Stimulated activated CD8-positive, alpha-beta memory T cell treated with anti-CD3 and anti-CD28 coated beads, Interleukin-7, amount 100 ng/mL, for 1 hour (primary cell): ENCODE data around the gene MYH7.
"Not testable (repeated sequence)": the region's sequence is repeated elsewhere in the genome, so short reads cannot be mapped to it uniquely, and the experiment has no call there.

ENCODE experiments used
- DNase-seq, 2 donors: peaks; one replicate each; pipeline ENCODE4 v3.0.0-alpha.2; 2020; ENCODE audit warnings: low read depth in 2 of 2

The MYH7 gene

GRCh38 chr14:23386266-23386657, 49.2 kb downstream of the MYH7 start:
- not testable (repeated sequence) for DNase-seq

DNA sequence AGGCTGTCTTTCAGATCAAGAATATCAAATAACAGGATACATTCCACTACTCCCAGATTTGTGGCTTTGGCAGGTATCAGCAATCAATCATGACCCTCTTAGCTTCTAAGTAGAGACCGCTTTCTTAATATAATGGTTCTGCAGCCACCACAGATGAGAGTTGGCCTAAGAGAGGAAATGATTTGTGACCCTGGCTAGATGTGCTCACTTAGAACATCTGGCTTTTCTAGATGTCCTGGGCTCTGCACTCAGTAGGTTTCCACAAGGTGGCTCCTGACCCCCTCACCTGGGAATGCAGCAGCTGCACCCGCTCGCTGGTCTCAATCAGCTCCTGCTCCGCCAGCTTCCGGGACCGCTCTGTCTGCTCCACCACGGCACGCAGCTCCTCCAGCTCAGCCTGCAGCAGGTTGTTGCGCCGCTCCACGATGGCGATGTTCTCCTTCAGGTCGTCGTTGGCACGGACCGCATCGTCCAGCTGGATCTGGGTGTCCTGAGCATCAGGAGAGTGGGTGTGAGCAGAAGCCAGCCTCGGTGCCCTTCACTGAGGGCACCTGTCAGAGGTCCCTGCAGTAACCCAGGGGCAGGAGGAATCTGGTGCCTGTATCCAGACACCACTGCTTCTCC, 49.7 kb downstream of the MYH7 start:
- no peak for DNase-seq

- DNase-seq, result no peak
Measured at GRCh38 chr14:23385244-23385641, 50.2 kb downstream of the MYH7 start.

DNA sequence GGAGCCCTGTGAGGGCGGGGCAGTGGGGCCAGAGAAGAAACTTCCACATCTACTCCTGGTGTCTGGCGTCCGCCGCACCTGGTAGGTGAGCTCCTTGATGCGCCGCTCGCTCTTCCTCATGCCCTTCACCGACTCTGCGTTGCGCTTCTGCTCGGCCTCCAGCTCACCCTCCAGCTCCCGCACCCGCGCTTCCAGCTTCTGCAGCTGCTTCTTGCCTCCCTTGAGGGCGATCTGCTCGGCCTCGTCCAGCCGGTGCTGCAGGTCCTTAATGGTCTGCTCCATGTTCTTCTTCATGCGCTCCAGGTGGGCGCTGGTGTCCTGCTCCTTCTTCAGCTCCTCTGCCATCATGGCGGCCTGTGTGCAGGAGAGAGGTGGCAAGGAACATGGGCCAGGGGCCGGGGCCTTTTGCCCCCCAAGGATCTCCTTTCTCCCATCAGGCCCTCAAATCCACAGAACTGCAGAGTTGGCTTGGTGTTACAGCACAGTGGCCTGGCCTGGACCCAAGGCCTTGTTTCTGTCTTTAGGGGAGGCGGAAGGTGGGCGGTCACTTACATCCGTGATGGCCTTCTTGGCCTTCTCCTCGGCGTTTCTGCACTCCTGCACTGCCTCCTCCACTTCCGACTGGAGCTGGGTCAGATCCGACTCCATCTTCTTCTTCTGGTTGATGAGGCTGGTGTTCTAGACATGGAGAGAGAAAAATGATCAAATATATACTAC, 50.9 kb downstream of the MYH7 start:
- DNase-seq, result no peak

GRCh38 chr14:23382731-23383440, 52.6 kb downstream of the MYH7 start:
- DNase-seq, result no peak

DNA sequence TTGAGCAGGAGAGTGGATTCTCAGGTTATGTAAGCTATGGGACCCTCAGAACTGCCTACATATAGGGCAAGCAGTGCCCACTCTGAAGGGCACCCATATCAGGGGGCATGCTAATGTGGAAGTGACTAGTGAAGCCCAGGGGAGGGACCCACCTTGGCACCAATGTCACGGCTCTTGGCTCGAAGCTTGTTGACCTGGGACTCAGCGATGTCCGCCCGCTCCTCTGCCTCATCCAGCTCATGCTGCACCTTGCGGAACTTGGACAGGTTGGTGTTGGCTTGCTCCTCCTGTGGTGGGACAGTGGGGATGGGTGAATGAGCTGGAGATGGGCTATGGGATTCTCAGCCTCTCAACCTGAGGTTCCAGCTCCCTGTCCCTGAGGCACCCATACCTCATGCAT, 53.2 kb downstream of the MYH7 start:
- DNase-seq, result no peak

- no peak for DNase-seq
Measured at GRCh38 chr14:23381871-23382270, 53.6 kb downstream of the MYH7 start.

- DNase-seq, result no peak
Measured at GRCh38 chr14:23380976-23381375, 54.5 kb downstream of the MYH7 start.

- no peak for DNase-seq
Measured at GRCh38 chr14:23380197-23380914, 55.1 kb downstream of the MYH7 start.

DNA sequence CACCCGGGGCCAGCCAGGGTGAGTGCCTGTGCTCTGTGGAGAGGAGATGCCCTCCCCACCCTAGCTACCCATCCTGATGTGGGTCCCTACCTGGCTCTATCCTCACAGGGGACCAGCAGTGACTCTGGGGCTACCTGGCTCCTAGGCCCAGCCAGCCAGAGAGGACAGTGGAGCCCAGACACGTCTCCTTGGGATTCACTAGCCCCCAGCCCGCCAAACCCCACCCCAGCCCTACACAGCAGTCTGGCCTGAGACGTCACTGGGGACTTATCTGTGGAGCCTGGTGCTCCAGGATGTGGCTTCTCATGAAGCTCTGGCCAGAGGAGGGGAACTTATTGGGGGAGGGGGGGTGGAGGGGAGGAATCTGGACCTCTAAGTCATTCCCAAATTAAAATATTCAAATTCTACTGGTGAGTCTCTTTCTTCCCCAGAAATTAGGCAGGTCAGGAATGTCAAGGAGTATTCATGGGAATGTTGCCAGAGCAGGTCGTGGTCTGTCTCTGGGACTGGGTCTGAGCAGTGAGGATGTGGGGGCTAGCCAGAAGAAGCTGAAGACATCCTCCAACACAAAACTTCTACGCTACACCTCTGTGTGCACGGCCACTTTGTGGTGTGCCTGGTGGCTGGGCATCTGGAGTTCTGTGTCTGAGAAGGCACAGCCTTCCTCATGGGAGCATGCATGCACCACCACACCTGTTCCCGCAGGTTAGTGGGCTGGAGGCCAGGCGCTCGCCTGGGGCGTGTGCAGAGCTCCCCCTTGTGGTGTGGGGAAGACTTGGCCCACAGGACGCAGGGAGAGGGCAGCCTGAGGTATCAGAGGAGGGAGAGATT, 55.9 kb downstream of the MYH7 start:
- DNase-seq, result peak; percentile 20 to 37

- DNase-seq, result no peak
Measured at GRCh38 chr14:23378612-23379220, 56.7 kb downstream of the MYH7 start.

- DNase-seq, result no peak
Measured at GRCh38 chr14:23377573-23378563, 57.6 kb downstream of the MYH7 start.

GRCh38 chr14:23377198-23377550, 58.3 kb downstream of the MYH7 start:
- DNase-seq, result no peak

GRCh38 chr14:23376482-23377197, 58.8 kb downstream of the MYH7 start, which contains the start of gene CMTM5:
CMTM5 (plus strand) TSS chr14:23377046; CDS start chr14:23377252, 206 bp downstream.
- DNase-seq, result no peak

DNA sequence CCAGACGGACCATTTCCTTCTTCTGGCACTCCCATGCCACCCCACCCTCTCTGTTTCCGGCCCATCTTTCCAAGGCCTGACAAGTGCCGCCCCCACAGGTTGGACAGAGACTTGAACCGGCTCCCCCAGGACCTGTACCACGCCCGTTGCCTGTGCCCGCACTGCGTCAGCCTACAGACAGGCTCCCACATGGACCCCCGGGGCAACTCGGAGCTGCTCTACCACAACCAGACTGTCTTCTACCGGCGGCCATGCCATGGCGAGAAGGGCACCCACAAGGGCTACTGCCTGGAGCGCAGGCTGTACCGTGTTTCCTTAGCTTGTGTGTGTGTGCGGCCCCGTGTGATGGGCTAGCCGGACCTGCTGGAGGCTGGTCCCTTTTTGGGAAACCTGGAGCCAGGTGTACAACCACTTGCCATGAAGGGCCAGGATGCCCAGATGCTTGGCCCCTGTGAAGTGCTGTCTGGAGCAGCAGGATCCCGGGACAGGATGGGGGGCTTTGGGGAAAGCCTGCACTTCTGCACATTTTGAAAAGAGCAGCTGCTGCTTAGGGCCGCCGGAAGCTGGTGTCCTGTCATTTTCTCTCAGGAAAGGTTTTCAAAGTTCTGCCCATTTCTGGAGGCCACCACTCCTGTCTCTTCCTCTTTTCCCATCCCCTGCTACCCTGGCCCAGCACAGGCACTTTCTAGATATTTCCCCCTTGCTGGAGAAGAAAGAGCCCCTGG, 59.8 kb downstream of the MYH7 start:
- no peak for DNase-seq

GRCh38 chr14:23373041-23373440, 62.4 kb downstream of the MYH7 start:
- DNase-seq, result no peak

- no peak for DNase-seq
Measured at GRCh38 chr14:23372509-23372908, 63.0 kb downstream of the MYH7 start, which contains the start of gene IL25. IL25 (plus strand) TSS chr14:23372809.

GRCh38 chr14:23371865-23372264, 63.6 kb downstream of the MYH7 start:
- DNase-seq, result no peak
